B cell (primary cell): ENCODE results near the gene TTC1.

Source experiments
- EZH2 ChIP-seq: IDR thresholded peaks from 2 replicates; pipeline ENCODE4 v1.6.1; 2012; ENCODE audit warnings: borderline replicate concordance, low read depth, mild to moderate bottlenecking, moderate library complexity, low read length; ENCODE audit not compliant: insufficient read depth, poor library complexity, severe bottlenecking
- TF ChIP-seq, protein P1 (sequence below): fragments of 200-600 bp; IDR thresholded peaks from one replicate; pipeline ENCODE4 v1.8.0; 2022; ENCODE audit warnings: antibody characterized with exemption, mild to moderate bottlenecking

DNA sequence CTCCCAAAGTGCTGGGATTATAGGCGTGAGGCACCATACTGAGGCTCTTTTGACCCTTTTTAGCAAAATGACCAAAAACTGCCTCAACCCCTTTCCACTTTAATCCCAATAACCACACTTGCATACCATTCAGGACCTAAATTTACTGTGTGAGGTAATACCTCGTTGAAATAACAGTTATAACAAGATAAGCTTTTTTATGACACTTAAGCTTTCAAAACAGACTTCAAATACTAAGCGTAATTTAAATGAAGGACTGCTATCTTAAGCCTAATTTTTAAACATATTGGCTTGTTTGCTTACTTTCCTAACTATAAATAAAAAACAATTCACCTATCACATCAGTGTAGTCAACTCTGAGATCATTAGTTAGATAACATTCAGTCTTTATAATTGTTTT, 72.6 kb downstream of the TTC1 start:
- TF ChIP-seq, protein P1, sequence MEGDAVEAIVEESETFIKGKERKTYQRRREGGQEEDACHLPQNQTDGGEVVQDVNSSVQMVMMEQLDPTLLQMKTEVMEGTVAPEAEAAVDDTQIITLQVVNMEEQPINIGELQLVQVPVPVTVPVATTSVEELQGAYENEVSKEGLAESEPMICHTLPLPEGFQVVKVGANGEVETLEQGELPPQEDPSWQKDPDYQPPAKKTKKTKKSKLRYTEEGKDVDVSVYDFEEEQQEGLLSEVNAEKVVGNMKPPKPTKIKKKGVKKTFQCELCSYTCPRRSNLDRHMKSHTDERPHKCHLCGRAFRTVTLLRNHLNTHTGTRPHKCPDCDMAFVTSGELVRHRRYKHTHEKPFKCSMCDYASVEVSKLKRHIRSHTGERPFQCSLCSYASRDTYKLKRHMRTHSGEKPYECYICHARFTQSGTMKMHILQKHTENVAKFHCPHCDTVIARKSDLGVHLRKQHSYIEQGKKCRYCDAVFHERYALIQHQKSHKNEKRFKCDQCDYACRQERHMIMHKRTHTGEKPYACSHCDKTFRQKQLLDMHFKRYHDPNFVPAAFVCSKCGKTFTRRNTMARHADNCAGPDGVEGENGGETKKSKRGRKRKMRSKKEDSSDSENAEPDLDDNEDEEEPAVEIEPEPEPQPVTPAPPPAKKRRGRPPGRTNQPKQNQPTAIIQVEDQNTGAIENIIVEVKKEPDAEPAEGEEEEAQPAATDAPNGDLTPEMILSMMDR, result no peak
- TF ChIP-seq EZH2, result no peak
